Right renal pelvis (tissue), 4 donors: ENCODE data around the gene SLX4IP. TPM values are rescaled to one million over a fixed set of nuclear protein-coding genes. Genes with fewer than 3 reads are reported as not detected.

Experiments used
- DNase-seq, 4 donors: peaks; one replicate each; pipeline ENCODE4 v3.0.0-alpha.2; 2013; ENCODE audit warnings: low read depth in 4 of 4, low spot score in 3 of 4, missing footprints in 1 of 4
- polyA plus RNA-seq, 4 donors: library from polyadenylated mRNA; unstranded; fragments of 120-200 nt; gene quantifications; one replicate each; pipeline ENCODE4 v1.2.1, GENCODE V29; 2013; ENCODE audit not compliant: insufficient read length in 4 of 4

The SLX4IP gene
- polyA plus RNA-seq, 4 donors: 6.8 to 9.5 (median 7.2) TPM

DNA sequence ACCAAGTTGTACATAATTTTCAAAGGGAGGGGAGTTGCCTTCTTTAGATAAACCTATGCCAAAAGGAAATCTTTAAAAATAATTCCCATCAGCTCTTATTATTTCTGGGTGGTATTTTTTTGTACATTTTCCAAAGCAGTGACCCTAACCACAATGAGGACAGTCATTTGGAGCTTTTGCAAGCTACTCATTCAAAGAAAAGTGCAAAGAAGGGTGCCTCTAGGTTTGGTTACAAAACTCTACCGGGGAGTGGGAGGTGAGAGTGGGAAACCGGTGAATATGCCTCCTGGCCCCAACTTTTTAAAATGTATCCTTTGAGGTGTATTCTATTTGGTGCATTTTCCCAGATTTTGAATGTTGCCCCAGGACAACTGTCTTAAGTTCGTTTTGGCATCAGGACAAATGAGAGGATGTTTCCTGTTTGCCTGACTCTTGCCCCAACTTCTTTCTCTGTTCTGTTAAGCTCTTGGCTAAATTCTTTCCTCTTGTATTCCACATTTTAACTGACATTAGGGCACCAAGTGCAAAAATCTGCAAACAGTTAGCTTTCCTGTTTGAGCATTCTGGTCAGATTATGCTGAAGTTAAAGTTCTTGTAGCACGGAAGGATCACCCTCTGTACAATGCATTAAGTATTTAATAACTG lies 78.9 kb downstream of the SLX4IP start:
- no peak for DNase-seq

GRCh38 chr20:10516529-10516928 lies 81.4 kb downstream of the SLX4IP start:
- DNase-seq: no peak

GRCh38 chr20:10519361-10520046 lies 84.4 kb downstream of the SLX4IP start:
- no peak for DNase-seq

- no peak for DNase-seq
These were observed 85.4 kb downstream of the SLX4IP start for GRCh38 chr20:10520528-10520927.

- DNase-seq: no peak
These were observed 86.1 kb downstream of the SLX4IP start for GRCh38 chr20:10521068-10521831.

DNA sequence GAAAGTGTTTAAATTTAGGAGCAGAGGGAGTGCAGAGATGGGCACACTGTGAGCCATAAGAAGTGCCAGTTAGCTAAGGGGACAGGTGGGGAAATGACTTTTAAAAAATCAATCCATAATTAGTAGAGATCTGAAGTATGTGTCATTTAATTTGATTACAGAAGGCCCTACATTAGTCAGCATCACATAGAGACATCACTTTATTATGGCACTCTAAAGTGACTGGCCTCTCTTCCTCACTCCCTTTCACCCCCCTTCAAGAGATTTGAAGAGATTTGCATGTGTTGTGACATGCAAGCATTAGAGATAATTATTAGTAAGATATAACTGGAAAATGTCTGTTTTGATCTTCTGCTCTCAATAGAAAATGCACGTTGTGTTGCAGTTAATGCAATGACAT lies 86.7 kb downstream of the SLX4IP start:
- DNase-seq: no peak

DNA sequence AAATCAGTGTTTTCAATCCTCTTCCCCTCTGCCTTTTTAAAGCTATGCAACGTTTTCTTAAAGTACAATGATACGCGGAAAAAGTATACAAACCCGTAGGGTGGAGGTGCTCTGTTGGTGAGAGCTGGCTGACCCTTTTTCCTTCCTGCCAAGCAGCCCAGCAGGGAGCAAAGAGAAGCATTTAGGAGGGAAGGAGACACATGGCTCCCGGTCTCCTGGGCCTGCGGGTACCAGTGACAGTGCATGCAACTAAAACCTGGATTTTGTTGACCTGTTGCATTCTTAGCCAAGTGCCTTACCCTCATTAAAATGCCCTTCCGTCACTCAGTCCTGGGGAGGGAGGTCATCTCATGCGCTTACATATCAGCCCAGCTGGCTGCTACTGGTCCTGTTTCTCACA lies 87.2 kb downstream of the SLX4IP start:
- no peak for DNase-seq

GRCh38 chr20:10523443-10523842 lies 88.3 kb downstream of the SLX4IP start:
- DNase-seq: no peak

DNA sequence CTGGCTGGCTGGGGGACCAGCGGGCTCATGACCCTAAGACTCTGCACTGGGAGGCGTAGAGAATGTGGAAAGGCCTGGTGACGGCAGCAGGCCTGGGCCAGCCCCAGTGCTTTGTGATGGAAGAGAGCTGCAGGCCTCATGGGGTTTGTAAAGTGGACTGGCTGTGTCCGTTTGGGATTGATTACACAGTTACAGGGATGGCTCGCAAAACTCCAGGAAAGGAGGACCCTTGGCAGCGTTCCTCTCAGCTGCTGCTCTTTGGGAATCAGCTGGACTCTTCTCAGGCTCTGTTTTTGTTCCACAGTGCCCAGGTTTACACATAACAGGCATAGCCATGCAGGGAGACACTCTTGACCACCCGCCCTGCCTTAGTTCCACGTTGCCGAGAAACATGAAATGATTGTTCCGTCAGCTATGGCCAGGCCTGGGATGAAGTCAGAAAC lies 89.0 kb downstream of the SLX4IP start:
- DNase-seq: no peak

GRCh38 chr20:10524643-10525042 lies 89.5 kb downstream of the SLX4IP start:
- DNase-seq: no peak

DNA sequence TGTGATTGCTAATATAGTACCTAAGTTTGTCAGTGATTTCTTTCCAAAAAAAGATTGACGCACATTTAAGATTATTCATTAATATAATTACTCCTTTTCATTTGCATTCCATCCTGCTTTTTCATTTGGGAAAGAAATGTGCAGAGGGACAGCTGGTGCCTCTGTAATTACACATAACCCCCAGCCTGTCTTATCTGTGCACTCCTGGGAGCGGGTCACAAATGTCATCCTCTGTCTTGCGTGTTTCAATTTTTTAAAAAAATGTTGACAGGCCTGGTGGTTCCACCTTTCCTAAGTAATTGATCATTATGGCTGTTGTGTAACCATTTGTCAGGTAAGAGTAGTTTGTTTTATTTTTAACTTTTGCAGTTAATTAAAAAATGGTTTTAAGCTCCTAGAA lies 92.7 kb downstream of the SLX4IP start:
- no peak for DNase-seq

DNA sequence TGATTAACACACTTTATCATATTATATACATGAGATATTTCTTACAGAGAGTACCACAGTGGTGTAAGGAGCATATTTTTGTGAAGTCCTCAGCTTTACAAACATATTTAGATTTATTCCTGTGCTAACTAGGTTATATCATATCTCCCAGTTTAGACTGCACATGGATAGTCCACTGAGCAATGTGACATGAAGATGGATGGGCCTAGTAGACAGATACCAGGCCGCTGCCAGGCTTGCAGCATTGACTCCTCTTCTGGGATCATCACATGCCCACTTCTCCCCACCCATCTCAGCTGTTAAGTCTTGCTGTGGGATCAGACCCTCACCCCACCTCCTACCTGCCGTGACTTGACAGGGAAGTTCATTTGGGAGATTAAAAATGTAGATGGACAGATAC lies 95.8 kb downstream of the SLX4IP start:
- DNase-seq: no peak

- no peak for DNase-seq
These were observed 96.7 kb downstream of the SLX4IP start for GRCh38 chr20:10531848-10532247.

DNA sequence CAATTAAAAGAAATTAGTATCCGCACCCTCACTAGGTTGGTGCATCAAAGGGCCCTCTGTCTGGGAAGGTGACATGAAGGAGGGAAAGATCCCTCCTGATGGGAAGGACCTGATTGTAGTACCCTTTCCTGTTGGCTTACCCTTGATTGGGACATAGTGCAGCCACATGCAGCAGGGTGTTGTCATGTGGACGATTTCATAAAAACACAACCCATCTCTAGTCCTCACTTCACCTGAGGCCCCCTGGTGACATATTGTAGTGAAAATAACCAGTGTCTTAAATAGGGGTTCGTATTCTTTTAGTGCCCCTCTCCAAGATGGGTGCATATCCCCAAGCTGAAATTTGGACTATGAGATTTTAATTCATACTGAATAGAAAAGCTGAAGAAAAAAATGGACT lies 97.3 kb downstream of the SLX4IP start:
- no peak for DNase-seq

DNA sequence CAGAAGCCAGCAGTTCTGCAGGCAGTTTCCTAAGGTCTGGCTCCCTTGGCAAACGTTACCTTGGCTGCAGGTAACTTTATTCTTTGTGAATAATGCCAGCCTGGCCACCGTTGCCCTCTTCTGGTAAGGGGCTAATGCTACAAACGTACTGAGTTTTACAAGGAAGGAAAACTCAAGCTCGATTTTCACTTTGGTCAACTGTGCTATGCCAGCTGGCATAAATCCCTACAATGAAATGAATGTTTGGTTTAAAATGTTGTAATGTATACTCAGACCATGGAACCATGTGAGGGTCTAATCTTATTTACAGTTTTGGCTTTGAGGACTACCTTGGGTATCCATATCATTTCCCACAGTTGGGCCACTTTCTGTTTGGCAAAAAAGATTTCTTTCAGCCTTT lies 101.4 kb downstream of the SLX4IP start:
- DNase-seq: no peak

DNA sequence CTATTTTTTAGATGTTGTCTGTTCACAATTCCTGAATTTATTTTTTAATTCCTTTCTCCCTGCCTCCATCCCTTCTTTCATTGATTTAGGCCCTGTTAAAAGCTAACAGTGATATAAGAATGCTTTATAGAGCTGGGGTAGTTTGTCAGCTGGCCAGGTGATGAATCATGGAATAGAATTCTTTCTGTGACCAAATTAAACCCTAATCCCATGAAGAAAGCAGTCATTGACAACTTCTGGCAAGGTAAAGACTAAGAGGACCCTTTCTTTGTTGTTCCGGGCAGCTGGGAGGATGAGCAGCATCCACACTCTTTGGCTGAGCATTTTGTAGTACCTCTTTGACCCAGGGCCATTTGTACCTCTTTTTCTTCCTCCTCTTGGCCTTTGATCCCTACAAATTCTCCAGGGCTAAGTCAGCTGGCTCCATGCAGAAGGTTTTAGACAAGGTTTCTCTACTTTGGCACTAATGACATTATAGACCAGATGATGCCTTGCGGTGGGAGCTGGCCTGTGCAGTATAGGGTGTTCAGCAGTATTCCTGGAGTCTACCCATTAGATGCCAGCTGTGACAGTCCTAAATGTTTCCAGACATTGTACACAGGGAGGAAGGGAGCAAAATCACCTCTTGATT lies 102.9 kb downstream of the SLX4IP start:
- DNase-seq: no peak

DNA sequence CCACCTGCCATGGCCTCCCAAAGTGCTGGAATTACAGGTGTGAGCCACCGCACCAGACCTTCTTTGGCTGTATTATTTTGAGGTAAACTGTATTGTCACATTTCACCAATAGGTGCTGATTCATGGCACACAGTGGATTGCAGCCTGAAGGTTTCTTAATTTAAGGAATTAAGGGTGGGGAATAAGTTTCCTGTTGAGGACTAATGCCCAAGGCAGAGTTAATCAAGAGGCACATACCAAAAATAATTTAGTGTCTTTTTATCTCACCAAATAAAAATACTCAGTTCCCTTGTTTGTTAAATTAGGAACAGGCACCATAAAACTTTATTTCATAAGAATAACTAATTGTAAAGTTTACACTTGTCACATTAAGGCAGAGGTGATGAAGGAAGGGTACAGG lies 103.7 kb downstream of the SLX4IP start:
- DNase-seq: no peak

GRCh38 chr20:10539818-10540553 lies 104.9 kb downstream of the SLX4IP start:
- DNase-seq: no peak

GRCh38 chr20:10540636-10541493 lies 105.8 kb downstream of the SLX4IP start:
- DNase-seq: no peak
